ENCODE results near the gene DDX50.

- TF ChIP-seq CTCF (IDR thresholded peaks at IDR 0.05) (no peak), EP300 (IDR thresholded peaks at IDR 0.05) (no peak)
Measured at GRCh38 chr10:68895041-68895440, 6.1 kb upstream of the DDX50 start.
